Fibroblast of lung (primary cell): ENCODE results near the gene YTHDF2. TPM values are rescaled to one million over a fixed set of nuclear protein-coding genes. Genes with fewer than 3 reads are reported as not detected.

Source experiments
- DNase-seq, 2 donors: peaks; one replicate each; pipeline versions ENCODE4 v3.0.0 to v3.0.0-alpha.2; 2010; ENCODE audit warnings: low read depth in 2 of 2
- H2AFZ ChIP-seq: 2 replicates; pipeline ENCODE4 v1.5.1; 2012; ENCODE audit warnings: low read length, control low read depth, inconsistent platforms
- H3K27ac ChIP-seq: 2 replicates; pipeline ENCODE4 v1.5.1; 2011; ENCODE audit warnings: low read length, control low read depth; ENCODE audit not compliant: insufficient read depth
- H3K27me3 ChIP-seq: 2 replicates; pipeline ENCODE4 v1.5.1; 2011; ENCODE audit warnings: mild to moderate bottlenecking, low read length; ENCODE audit not compliant: control insufficient read depth, insufficient read depth
- H3K36me3 ChIP-seq: 2 replicates; pipeline ENCODE4 v1.5.1; 2011; ENCODE audit warnings: low read length; ENCODE audit not compliant: control insufficient read depth, insufficient read depth
- H3K4me1 ChIP-seq: 2 replicates; pipeline ENCODE4 v1.5.1; 2011; ENCODE audit warnings: low read length; ENCODE audit not compliant: control insufficient read depth, insufficient read depth; ENCODE audit errors: extremely low read depth
- H3K4me2 ChIP-seq: 2 replicates; pipeline ENCODE4 v1.5.1; 2011; ENCODE audit warnings: low read length, control low read depth; ENCODE audit not compliant: insufficient read depth; ENCODE audit errors: extremely low read depth
- H3K4me3 ChIP-seq, 4 experiments: fragments of 200-600 bp in 1 of 4; sonication (generic) in 1 of 4; replicated peaks in 1 of 4; 2 replicates each; pipeline ENCODE4 v1.5.1; 2011 to 2016; ENCODE audit warnings: low read length in 4 of 4, low read depth in 3 of 4, mild to moderate bottlenecking in 3 of 4, control low read depth in 2 of 4, inconsistent platforms in 1 of 4, mixed read lengths in 1 of 4; ENCODE audit not compliant: insufficient read depth in 1 of 4; ENCODE audit errors: control extremely low read depth in 1 of 4
- H3K79me2 ChIP-seq: 2 replicates; pipeline ENCODE4 v1.5.1; 2012; ENCODE audit warnings: mild to moderate bottlenecking, low read length, inconsistent platforms; ENCODE audit not compliant: control insufficient read depth, insufficient read depth
- H3K9ac ChIP-seq: 2 replicates; pipeline ENCODE4 v1.5.1; 2011; ENCODE audit warnings: mild to moderate bottlenecking, low read length, control low read depth; ENCODE audit not compliant: insufficient read depth
- H3K9me3 ChIP-seq: 2 replicates; pipeline ENCODE4 v1.5.1; 2012; ENCODE audit warnings: low read depth, low read length; ENCODE audit not compliant: control insufficient read depth, insufficient read depth
- H4K20me1 ChIP-seq: 2 replicates; pipeline ENCODE4 v1.5.1; 2011; ENCODE audit warnings: low read length; ENCODE audit not compliant: control insufficient read depth, insufficient read depth; ENCODE audit errors: extremely low read depth
- EZH2 ChIP-seq: IDR thresholded peaks from 2 replicates; pipeline ENCODE4 v1.5.1; 2012; ENCODE audit warnings: low read length, control low read depth, mild to moderate bottlenecking; ENCODE audit errors: missing control alignments
- polyA plus RNA-seq, 2 donors: library from polyadenylated mRNA; depleted of rRNA in 1 of 2; stranded (reverse) in 1 of 2; unstranded in 1 of 2; fragments of >200 nt; gene quantifications; 2 replicates each; pipeline ENCODE4 v1.2.1, GENCODE V29; 2011 to 2012; ENCODE audit warnings: missing spikeins in 1 of 2
- total RNA-seq: library from RNA; depleted of rRNA; stranded (reverse); fragments of >200 nt; gene quantifications from 2 replicates; pipeline ENCODE4 v1.2.1, GENCODE V29; 2014
- TF ChIP-seq, protein P1 (sequence below), 2 donors: IDR thresholded peaks in 1 of 2; conservative IDR thresholded peaks in 1 of 2; 1 replicate in 1 of 2; 2 replicates in 1 of 2; pipeline ENCODE4 v1.5.1; 2011 to 2012; ENCODE audit warnings: low read length in 2 of 2, control low read depth in 1 of 2, inconsistent platforms in 1 of 2, low read depth in 1 of 2, mild to moderate bottlenecking in 1 of 2

YTHDF2 gene
- total and polyA plus RNA-seq, 2 donors (not counting 1 experiment from before 2014, with no cell fraction given): 57.5 to 89.0 TPM

DNA sequence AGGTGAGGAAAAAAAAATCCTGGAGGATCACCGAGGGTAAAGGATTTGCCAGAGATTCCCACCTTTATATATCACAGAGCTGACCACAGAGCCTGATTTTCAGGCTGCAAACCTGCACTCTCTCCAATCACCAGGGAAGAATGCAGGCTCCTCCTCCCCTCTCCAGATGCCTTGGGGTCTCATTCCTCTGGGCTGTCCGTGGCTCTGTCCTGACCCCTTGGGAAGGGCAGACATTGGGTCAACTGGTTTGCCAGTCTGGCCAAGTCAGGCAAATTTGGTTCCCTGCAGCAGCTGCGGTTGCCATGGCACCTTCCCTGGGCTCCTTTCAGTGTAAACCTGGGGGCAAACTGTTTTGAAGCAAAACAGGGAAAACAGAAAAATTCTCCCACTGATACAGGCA is 63.6 kb downstream of the YTHDF2 start:
- no peaks in the 10 kb centered on the region for H3K36me3 ChIP-seq
- TF ChIP-seq EZH2: no peak
- TF ChIP-seq, protein P1, sequence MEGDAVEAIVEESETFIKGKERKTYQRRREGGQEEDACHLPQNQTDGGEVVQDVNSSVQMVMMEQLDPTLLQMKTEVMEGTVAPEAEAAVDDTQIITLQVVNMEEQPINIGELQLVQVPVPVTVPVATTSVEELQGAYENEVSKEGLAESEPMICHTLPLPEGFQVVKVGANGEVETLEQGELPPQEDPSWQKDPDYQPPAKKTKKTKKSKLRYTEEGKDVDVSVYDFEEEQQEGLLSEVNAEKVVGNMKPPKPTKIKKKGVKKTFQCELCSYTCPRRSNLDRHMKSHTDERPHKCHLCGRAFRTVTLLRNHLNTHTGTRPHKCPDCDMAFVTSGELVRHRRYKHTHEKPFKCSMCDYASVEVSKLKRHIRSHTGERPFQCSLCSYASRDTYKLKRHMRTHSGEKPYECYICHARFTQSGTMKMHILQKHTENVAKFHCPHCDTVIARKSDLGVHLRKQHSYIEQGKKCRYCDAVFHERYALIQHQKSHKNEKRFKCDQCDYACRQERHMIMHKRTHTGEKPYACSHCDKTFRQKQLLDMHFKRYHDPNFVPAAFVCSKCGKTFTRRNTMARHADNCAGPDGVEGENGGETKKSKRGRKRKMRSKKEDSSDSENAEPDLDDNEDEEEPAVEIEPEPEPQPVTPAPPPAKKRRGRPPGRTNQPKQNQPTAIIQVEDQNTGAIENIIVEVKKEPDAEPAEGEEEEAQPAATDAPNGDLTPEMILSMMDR (conservative IDR thresholded peaks at IDR 0.05 in 1 of 2, IDR thresholded peaks at IDR 0.05 in 1 of 2; ENCODE audit: low read depth in 1 of 2, low read length in 2 of 2): no peak

DNA sequence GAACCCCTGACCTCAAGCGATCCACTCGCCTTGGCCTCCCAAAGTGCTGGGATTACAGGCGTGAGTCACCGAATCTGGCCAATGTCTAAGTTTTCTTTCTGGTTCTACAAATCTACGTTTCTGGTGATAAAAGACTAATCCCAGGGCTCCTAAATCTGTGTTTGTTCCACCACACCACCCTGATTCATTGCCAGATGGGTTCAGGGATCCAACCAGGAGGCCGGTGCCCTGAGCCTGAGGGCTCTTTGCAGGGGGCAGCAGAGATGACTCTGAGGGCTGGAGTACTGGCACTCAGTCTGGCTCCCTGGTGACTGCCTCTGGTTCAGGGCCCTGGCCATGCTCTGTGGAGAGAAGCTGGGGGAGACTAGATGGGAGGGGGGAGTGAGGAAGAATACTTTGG is 64.7 kb downstream of the YTHDF2 start:
- TF ChIP-seq, protein P1 (conservative IDR thresholded peaks at IDR 0.05 in 1 of 2, IDR thresholded peaks at IDR 0.05 in 1 of 2; ENCODE audit: low read depth in 1 of 2, low read length in 2 of 2): no peak
- no peak for TF ChIP-seq EZH2
- Histone ChIP-seq H2AFZ (no peak overlapping the region), H4K20me1 (no peaks in the 10 kb centered on the region), H3K27me3 (peaks cover 5% of the 10 kb centered on the region), H3K27ac (no peak overlapping the region), H3K79me2 (no peaks in the 10 kb centered on the region), H3K4me3 (no peak overlapping the region), H3K4me1 (no peaks in the 10 kb centered on the region), H3K9ac (no peak overlapping the region), H3K36me3 (no peaks in the 10 kb centered on the region), H3K4me2 (no peak overlapping the region), H3K9me3 (no peaks in the 10 kb centered on the region)
- no peak for DNase-seq

More for the DNA sequence above, 63.6 kb downstream of the YTHDF2 start:
- Histone ChIP-seq H3K27ac (no peak overlapping the region), H3K4me2 (no peak overlapping the region), H2AFZ (no peak overlapping the region), H3K27me3 (peaks cover 6% of the 10 kb centered on the region), H3K9me3 (no peaks in the 10 kb centered on the region), H3K9ac (no peak overlapping the region), H4K20me1 (no peaks in the 10 kb centered on the region), H3K4me1 (no peaks in the 10 kb centered on the region), H3K79me2 (no peaks in the 10 kb centered on the region), H3K4me3 (no peak overlapping the region)
- DNase-seq: no peak

DNA sequence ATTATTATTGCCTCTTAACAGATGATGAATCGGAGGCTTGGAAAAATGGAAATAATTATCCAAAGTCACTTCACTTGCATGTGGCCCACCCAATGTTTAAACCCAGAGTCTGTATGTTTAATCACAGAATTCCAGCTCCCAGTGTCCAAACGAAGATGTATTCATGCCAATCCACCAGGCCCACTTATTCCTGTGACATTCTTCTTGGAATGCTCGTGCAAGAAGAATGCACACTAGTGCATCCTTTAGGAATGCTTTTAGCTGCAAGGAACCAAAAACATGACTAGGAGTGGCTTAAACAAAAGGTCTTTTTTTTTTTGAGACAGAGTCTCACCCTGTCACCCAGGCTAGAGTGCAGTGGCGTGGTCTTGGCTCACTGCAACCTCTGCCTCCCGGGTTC is 66.3 kb downstream of the YTHDF2 start:
- Histone ChIP-seq H3K9me3 (no peaks in the 10 kb centered on the region), H3K4me2 (no peak overlapping the region), H3K4me1 (no peaks in the 10 kb centered on the region), H3K79me2 (no peaks in the 10 kb centered on the region), H3K27me3 (no peaks in the 10 kb centered on the region), H3K27ac (no peak overlapping the region), H2AFZ (no peak overlapping the region), H3K36me3 (no peaks in the 10 kb centered on the region), H3K9ac (no peak overlapping the region), H4K20me1 (no peaks in the 10 kb centered on the region), H3K4me3 (no peak overlapping the region)
- DNase-seq: no peak
- no peak for TF ChIP-seq EZH2
- TF ChIP-seq, protein P1 (conservative IDR thresholded peaks at IDR 0.05 in 1 of 2, IDR thresholded peaks at IDR 0.05 in 1 of 2; ENCODE audit: low read depth in 1 of 2, low read length in 2 of 2): no peak
